Common myeloid progenitor, CD34-positive (primary cell): ENCODE results near the gene RGS18. TPM values are rescaled to one million over a fixed set of nuclear protein-coding genes. Genes with fewer than 3 reads are reported as not detected.

Experiments
- CTCF ChIA-PET: fragments of 350-600 bp; sonication (Branson Sonifier 250); formaldehyde crosslinking; loops from one replicate; lab custom pipeline; 2021; ENCODE audit warnings: antibody characterized with exemption; lab: Charles Lee
- POLR2A ChIA-PET: fragments of 350-600 bp; sonication (Branson Sonifier 250); formaldehyde crosslinking; loops from one replicate; lab custom pipeline; 2021; ENCODE audit warnings: antibody characterized with exemption; lab: Charles Lee
- DNase-seq, 3 donors: peaks; one replicate each; pipeline versions ENCODE4 v3.0.0 to v3.0.0-alpha.2; 2013
- H3K27ac ChIP-seq, 2 experiments: 1 replicate in 1 of 2; 2 replicates in 1 of 2; pipeline ENCODE4 v1.7.0; 2013; ENCODE audit warnings: inconsistent platforms in 2 of 2, low read length in 2 of 2, mild to moderate bottlenecking in 2 of 2, low read depth in 1 of 2, moderate library complexity in 1 of 2; ENCODE audit not compliant: severe bottlenecking in 2 of 2, insufficient read depth in 1 of 2, poor library complexity in 1 of 2
- H3K27me3 ChIP-seq, 5 experiments: replicated peaks in 2 of 5; 1 replicate in 3 of 5; 2 replicates in 2 of 5; pipeline versions ENCODE4 v1.6.1 to v1.7.0; 2013; ENCODE audit warnings: low read length in 4 of 5, mild to moderate bottlenecking in 2 of 5, moderate library complexity in 2 of 5, inconsistent platforms in 1 of 5; ENCODE audit not compliant: insufficient read depth in 5 of 5, control insufficient read depth in 4 of 5
- H3K36me3 ChIP-seq, 4 experiments: 1 replicate in 2 of 4; 2 replicates in 2 of 4; pipeline versions ENCODE4 v1.6.1 to v1.7.0; 2013; ENCODE audit warnings: low read length in 3 of 4, control low read depth in 1 of 4, mild to moderate bottlenecking in 1 of 4; ENCODE audit not compliant: control insufficient read depth in 4 of 4, insufficient read depth in 4 of 4
- H3K4me1 ChIP-seq, 4 experiments: 1 replicate in 3 of 4; 2 replicates in 1 of 4; pipeline versions ENCODE4 v1.6.1 to v1.7.1; 2013; ENCODE audit warnings: low read length in 3 of 4, mild to moderate bottlenecking in 3 of 4, control low read depth in 1 of 4, inconsistent platforms in 1 of 4, moderate library complexity in 1 of 4; ENCODE audit not compliant: control insufficient read depth in 4 of 4, insufficient read depth in 4 of 4; ENCODE audit errors: control extremely low read depth in 1 of 4
- H3K4me3 ChIP-seq, 7 experiments: 1 replicate in 4 of 7; 2 replicates in 3 of 7; pipeline versions ENCODE4 v1.5.1 to v1.7.0; 2013; ENCODE audit warnings: mild to moderate bottlenecking in 7 of 7, low read length in 6 of 7, moderate library complexity in 6 of 7, inconsistent platforms in 2 of 7, low read depth in 2 of 7, control low read depth in 1 of 7; ENCODE audit not compliant: insufficient read depth in 4 of 7, control insufficient read depth in 1 of 7; ENCODE audit errors: extremely low read depth in 1 of 7
- H3K9me3 ChIP-seq, 5 experiments: 1 replicate in 4 of 5; 2 replicates in 1 of 5; pipeline versions ENCODE4 v1.6.1 to v1.7.1; 2013; ENCODE audit warnings: low read length in 4 of 5, mild to moderate bottlenecking in 2 of 5, inconsistent platforms in 1 of 5, low read depth in 1 of 5, moderate library complexity in 1 of 5; ENCODE audit not compliant: control insufficient read depth in 4 of 5, insufficient read depth in 2 of 5; ENCODE audit errors: control extremely low read depth in 1 of 5
- WGBS: methylation state at CpG from one replicate; pipeline ENCODE4 v1.1.5; 2013; ENCODE audit not compliant: insufficient coverage; 5-methylcytosine and 5-hydroxymethylcytosine counted together
- polyA plus RNA-seq: library from polyadenylated mRNA; unstranded; fragments of 120-200 nt; gene quantifications from one replicate; pipeline ENCODE4 v1.2.1, GENCODE V29; 2013

Gene RGS18, protein sequence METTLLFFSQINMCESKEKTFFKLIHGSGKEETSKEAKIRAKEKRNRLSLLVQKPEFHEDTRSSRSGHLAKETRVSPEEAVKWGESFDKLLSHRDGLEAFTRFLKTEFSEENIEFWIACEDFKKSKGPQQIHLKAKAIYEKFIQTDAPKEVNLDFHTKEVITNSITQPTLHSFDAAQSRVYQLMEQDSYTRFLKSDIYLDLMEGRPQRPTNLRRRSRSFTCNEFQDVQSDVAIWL
- 34.5 TPM for polyA plus RNA-seq

DNA sequence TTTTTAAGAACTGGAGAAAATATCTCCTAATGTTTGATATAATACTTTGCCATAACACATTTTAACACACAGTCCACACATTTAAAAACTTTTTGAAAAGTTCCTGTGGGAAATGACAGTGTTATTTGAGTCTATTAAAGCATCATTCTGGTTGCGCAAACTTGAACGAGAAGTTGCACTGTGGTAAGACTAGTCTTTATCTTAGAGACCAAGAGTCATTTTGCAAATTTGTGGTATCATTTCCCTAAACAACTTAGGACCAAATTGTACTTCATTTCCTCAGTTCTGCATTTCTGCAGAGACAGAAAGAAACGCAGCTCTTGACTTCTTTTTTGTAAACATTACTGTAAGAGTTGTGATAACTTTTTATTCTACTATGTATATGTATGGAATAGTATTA, at the start of gene RGS18:
Gene RGS18 (plus strand): TSS at position 282 of the 400 bp plus-strand sequence. CDS start 176 bp downstream, outside the sequence.
- Histone ChIP-seq H3K27ac (peak within 1 kb of the TSS; percentile 59 to 86), H3K9me3 (no peaks in the 10 kb centered on the region), H3K36me3 (peaks cover 0 to 16% (median 0%) of the 10 kb centered on the region in 4 experiments), H3K27me3 (no peaks in the 10 kb centered on the region), H3K4me1 (peaks cover 15 to 57% (median 31%) of the 10 kb centered on the region in 4 experiments), H3K4me3 (peak within 1 kb of the TSS in 6 of 7 experiments; percentile 26 to 79 (median 70))
- 0% methylated on average over 2 of the region's 3 CpGs for WGBS
- ChIA-PET POLR2A (interaction anchor here (1.3 kb wide), 1 partner anchor 12 kb away, joined by 4 read pairs; no protein-coding TSS in a partner anchor), CTCF (interaction anchor here (1.8 kb wide), 1 partner anchor 12 kb away, joined by 8 read pairs; no protein-coding TSS in a partner anchor)
- DNase-seq, result peak; percentile 91 to 98 (median 95)

DNA sequence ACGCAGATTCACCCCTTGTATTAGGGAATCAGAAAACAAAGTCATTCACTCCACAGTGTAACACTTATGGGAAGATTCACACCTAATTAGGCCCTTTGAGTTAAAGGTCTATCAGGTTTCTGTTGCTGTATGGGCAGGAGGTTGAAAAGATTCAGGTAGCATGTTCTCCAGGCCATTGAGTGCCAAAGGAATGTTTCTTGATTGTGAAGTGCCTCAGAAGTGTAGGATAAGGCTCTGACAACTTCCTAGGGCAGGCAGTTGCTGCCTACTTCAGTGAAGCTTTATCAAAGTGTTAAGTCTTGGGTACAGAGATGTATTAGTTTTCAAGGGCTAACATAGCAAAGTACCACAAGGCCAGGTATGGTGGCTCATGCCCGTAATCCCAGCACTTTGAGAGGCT, 48.7 kb upstream of the RGS18 start:
- H3K4me3 ChIP-seq, result no peak overlapping the region
- CTCF ChIA-PET, result no interaction called here
- H3K27me3 ChIP-seq, result no peaks in the 10 kb centered on the region
- peaks cover 0 to 9% (median 1%) of the 10 kb centered on the region in 4 experiments for H3K4me1 ChIP-seq
- H3K36me3 ChIP-seq, result no peaks in the 10 kb centered on the region
- H3K9me3 ChIP-seq, result no peaks in the 10 kb centered on the region
- DNase-seq, result no peak
- no peak overlapping the region for H3K27ac ChIP-seq
- POLR2A ChIA-PET, result no interaction called here
- WGBS, result 100% methylated on average over 1 of the region's 2 CpGs

DNA sequence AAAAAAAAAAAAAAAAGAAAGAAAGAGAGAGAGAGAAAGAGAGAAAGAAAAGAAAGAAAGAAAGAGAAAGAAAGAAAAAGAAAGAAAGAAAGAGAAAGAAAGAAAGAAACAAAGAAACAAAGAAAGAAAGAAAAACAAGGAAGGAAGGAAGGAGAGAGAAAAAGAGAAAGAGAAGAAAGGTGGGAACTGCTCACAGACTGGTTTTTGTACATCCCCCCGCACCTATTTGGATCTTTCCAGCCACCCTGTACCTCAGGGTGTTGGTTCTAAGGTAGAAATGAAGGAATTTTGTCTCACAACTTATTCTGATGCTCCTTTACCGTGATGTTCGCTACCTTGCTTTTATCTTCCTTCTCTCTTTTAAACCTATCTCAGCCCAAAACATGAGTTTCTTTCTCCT, 43.3 kb upstream of the RGS18 start:
- 100% methylated on average over 2 of the region's 3 CpGs for WGBS
- H3K27ac ChIP-seq, result no peak overlapping the region
- H3K36me3 ChIP-seq, result no peaks in the 10 kb centered on the region
- no peak for DNase-seq
- CTCF ChIA-PET, result no interaction called here
- peaks cover 0 to 2% (median 0%) of the 10 kb centered on the region in 5 experiments for H3K9me3 ChIP-seq
- H3K4me1 ChIP-seq, result peaks cover 0 to 3% (median 0%) of the 10 kb centered on the region in 4 experiments
- no peak overlapping the region for H3K4me3 ChIP-seq
- no peaks in the 10 kb centered on the region for H3K27me3 ChIP-seq
- POLR2A ChIA-PET, result no interaction called here

DNA sequence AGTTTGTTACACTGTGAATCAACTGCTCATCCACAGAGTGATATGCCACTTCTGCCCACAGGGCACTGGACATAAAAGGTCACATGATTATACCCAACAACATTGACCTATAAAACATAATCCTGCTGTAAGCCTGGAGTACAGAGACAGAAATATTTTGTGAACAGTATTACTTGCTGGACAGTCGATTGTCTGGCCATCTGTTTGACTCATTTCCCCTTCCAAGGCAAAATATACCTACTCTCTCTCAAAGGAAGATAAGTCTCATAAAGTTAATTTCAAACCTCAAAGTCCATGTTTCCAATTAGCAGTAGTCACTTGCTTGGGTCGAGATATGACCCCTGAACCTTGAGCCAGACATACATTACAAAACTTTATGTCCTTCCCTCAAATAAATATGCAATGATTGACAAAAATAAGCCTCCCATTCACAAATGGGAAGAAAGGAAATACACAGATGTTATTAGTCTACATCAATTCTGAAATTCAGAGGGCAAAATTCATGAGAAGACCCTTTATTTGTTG, 39.3 kb upstream of the RGS18 start:
- CTCF ChIA-PET, result no interaction called here
- no peaks in the 10 kb centered on the region for H3K36me3 ChIP-seq

DNA sequence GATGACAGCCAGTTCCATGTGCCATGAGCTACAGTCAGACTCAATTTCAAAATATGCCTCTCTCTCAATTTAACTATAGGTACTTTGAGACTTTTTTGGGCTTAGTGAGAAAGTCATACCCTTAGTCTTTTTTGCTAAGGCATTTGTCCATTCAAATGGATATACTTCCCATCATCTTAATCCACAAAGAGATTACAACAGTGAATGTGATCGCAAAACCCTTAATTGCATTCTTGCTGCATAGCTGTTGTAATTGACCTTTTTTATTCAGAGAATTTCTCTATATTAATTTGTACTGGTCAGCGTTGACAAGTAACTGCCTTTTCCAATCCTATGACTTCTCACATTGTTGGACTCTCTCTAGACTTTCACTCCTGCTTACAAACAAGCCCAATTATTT, 38.6 kb upstream of the RGS18 start:
- H3K9me3 ChIP-seq, result peaks cover 0 to 7% (median 2%) of the 10 kb centered on the region in 5 experiments
- no peak overlapping the region for H3K4me3 ChIP-seq
- ChIA-PET POLR2A (no interaction called here), CTCF (no interaction called here)
- H3K27ac ChIP-seq, result peak overlapping the region in 1 of 2 experiments; percentile 9
- 100% methylated on average over 1 of the region's 2 CpGs for WGBS
- H3K4me1 ChIP-seq, result peaks cover 0 to 4% (median 1%) of the 10 kb centered on the region in 4 experiments
- no peak for DNase-seq
- H3K36me3 ChIP-seq, result no peaks in the 10 kb centered on the region
- H3K27me3 ChIP-seq, result no peaks in the 10 kb centered on the region

More for the DNA sequence above, 39.3 kb upstream of the RGS18 start:
- H3K4me3 ChIP-seq, result no peak overlapping the region
- POLR2A ChIA-PET, result no interaction called here
- H3K9me3 ChIP-seq, result peaks cover 0 to 7% (median 2%) of the 10 kb centered on the region in 5 experiments
- peaks cover 0 to 4% (median 1%) of the 10 kb centered on the region in 4 experiments for H3K4me1 ChIP-seq
- H3K27me3 ChIP-seq, result no peaks in the 10 kb centered on the region
- H3K27ac ChIP-seq, result peak overlapping the region in 1 of 2 experiments; percentile 9
- WGBS, result 100% methylated on average over 2 of the region's 2 CpGs
- DNase-seq, result no peak

DNA sequence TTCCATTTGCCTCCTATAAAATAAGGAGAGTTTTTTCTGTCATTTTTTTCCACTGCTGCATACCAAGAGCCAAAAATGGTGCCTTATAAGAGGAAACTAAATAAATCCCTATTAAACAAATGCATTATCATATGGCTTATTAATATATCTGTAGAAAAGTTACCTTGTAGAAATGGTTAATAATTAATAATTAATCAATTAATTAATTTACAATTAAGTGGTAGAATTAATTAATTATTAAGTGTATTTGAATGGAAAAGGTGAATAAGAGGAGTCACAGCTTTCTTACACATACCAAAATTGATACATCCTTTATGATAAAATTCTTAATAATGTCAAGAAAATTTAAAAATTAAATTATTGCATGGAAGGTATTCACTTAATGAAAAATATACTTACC, 35.6 kb upstream of the RGS18 start:
- CTCF ChIA-PET, result no interaction called here
- Histone ChIP-seq H3K4me3 (no peak overlapping the region), H3K27me3 (no peaks in the 10 kb centered on the region), H3K27ac (no peak overlapping the region), H3K4me1 (peaks cover 0 to 4% (median 1%) of the 10 kb centered on the region in 4 experiments), H3K9me3 (peaks cover 0 to 7% (median 0%) of the 10 kb centered on the region in 5 experiments), H3K36me3 (no peaks in the 10 kb centered on the region)
- POLR2A ChIA-PET, result no interaction called here
- no peak for DNase-seq

DNA sequence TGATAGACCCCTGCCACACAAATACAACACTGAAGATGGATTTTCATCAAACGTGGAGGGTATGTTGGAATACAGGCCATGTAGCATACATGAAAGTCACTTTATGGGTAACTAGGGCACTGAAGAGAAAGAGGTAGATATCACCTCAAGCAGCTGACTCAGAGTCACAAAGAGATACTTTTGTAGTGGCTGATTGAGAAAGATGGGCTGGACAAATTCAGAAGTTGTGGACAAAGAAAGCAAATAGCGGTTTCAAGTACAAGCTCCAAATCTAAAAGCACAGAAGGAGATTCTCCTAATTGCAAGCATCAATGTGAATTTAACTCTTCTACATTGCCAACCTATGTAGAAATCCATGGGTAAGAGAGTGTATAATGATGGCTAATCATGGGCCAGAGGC, 35.0 kb upstream of the RGS18 start:
- Histone ChIP-seq H3K9me3 (peaks cover 0 to 7% (median 0%) of the 10 kb centered on the region in 5 experiments), H3K36me3 (no peaks in the 10 kb centered on the region), H3K4me3 (no peak overlapping the region), H3K4me1 (peaks cover 0 to 4% (median 1%) of the 10 kb centered on the region in 4 experiments), H3K27ac (peak overlapping the region; percentile 34 to 76), H3K27me3 (no peaks in the 10 kb centered on the region)
- WGBS, result 100% methylated on average over 1 of the region's 2 CpGs
- ChIA-PET POLR2A (no interaction called here), CTCF (no interaction called here)
- peak in 2 of 3 donors; percentile 24 to 42 for DNase-seq
